ENCODE data around the gene TMEM229B. TPM values are rescaled to one million over a fixed set of nuclear protein-coding genes. Genes with fewer than 3 reads are reported as not detected.

The TMEM229B gene
- total and polyA plus RNA-seq, 4 donors = 0.40 to 2.0 (median 1.6) TPM

DNA sequence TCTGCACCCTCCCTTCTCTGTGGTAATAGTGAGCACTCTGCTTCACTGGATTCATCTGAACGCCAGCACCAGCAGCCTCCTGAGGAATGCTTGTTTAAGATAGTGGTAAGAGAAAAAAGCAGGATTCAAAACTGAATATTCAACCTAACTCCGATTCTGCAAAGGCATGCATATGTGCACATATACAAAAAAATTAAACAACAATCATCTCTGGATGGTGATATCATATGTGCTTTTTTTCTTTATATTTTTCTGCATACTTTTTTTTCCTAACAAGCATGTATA lies 9.8 kb downstream of the TMEM229B start:
- Histone ChIP-seq H3K36me3 (ENCODE audit: control insufficient read depth in 4 of 4, insufficient read depth in 3 of 4, low read depth in 1 of 4, low read length in 3 of 4) (no peaks in the 10 kb centered on the region), H3K27me3 (ENCODE audit: control insufficient read depth in 4 of 4, insufficient read depth in 4 of 4, low read length in 3 of 4) (no peaks in the 10 kb centered on the region), H3K27ac (ENCODE audit: low read depth in 1 of 2, low read length in 2 of 2) (no peak overlapping the region), H3K9me3 (ENCODE audit: control insufficient read depth in 4 of 4, low read length in 3 of 4) (no peaks in the 10 kb centered on the region), H3K4me1 (ENCODE audit: control insufficient read depth in 4 of 4, insufficient read depth in 4 of 4, low read length in 3 of 4) (peaks cover 0 to under 1% (median 0%) of the 10 kb centered on the region in 4 donors), H3K4me3 (ENCODE audit: low read depth in 1 of 3, low read length in 3 of 3) (no peak overlapping the region), H3K9ac (ENCODE audit: low read depth in 1 of 2, low read length in 2 of 2) (no peak overlapping the region)
- DNase-seq (ENCODE audit: low spot score) = no peak
- 92% methylated on average over 2 of the region's 2 CpGs for WGBS
- no peak for TF ChIP-seq HNF4G (IDR thresholded peaks at IDR 0.05)
- no peak for TF ChIP-seq FOXA1 (IDR thresholded peaks at IDR 0.05)
- no peak for TF ChIP-seq TAF1 (conservative IDR thresholded peaks at IDR 0.05)
- TF ChIP-seq, protein P1, sequence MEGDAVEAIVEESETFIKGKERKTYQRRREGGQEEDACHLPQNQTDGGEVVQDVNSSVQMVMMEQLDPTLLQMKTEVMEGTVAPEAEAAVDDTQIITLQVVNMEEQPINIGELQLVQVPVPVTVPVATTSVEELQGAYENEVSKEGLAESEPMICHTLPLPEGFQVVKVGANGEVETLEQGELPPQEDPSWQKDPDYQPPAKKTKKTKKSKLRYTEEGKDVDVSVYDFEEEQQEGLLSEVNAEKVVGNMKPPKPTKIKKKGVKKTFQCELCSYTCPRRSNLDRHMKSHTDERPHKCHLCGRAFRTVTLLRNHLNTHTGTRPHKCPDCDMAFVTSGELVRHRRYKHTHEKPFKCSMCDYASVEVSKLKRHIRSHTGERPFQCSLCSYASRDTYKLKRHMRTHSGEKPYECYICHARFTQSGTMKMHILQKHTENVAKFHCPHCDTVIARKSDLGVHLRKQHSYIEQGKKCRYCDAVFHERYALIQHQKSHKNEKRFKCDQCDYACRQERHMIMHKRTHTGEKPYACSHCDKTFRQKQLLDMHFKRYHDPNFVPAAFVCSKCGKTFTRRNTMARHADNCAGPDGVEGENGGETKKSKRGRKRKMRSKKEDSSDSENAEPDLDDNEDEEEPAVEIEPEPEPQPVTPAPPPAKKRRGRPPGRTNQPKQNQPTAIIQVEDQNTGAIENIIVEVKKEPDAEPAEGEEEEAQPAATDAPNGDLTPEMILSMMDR (IDR thresholded peaks at IDR 0.05; ENCODE audit: low read depth, low read length, missing input control) = no peak
- no peak for TF ChIP-seq ATF3 (IDR thresholded peaks at IDR 0.05)
- TF ChIP-seq YY1 (IDR thresholded peaks at IDR 0.05) = no peak
- no peak for TF ChIP-seq EGR1 (IDR thresholded peaks at IDR 0.05; ENCODE audit: low read depth in 2 of 2)
- TF ChIP-seq, protein P2, sequence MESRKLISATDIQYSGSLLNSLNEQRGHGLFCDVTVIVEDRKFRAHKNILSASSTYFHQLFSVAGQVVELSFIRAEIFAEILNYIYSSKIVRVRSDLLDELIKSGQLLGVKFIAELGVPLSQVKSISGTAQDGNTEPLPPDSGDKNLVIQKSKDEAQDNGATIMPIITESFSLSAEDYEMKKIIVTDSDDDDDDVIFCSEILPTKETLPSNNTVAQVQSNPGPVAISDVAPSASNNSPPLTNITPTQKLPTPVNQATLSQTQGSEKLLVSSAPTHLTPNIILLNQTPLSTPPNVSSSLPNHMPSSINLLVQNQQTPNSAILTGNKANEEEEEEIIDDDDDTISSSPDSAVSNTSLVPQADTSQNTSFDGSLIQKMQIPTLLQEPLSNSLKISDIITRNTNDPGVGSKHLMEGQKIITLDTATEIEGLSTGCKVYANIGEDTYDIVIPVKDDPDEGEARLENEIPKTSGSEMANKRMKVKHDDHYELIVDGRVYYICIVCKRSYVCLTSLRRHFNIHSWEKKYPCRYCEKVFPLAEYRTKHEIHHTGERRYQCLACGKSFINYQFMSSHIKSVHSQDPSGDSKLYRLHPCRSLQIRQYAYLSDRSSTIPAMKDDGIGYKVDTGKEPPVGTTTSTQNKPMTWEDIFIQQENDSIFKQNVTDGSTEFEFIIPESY (IDR thresholded peaks at IDR 0.05) = no peak
- no peak for TF ChIP-seq RXRA (IDR thresholded peaks at IDR 0.05)
- no peak for TF ChIP-seq MAX (IDR thresholded peaks at IDR 0.05)
- TF ChIP-seq JUND (IDR thresholded peaks at IDR 0.05) = no peak
- TF ChIP-seq GABPA (IDR thresholded peaks at IDR 0.05 in 1 of 2, conservative IDR thresholded peaks at IDR 0.05 in 1 of 2) = no peak
- TF ChIP-seq HNF4A (conservative IDR thresholded peaks at IDR 0.05) = no peak
- no peak for TF ChIP-seq RAD21 (IDR thresholded peaks at IDR 0.05)
- TF ChIP-seq, protein P3, sequence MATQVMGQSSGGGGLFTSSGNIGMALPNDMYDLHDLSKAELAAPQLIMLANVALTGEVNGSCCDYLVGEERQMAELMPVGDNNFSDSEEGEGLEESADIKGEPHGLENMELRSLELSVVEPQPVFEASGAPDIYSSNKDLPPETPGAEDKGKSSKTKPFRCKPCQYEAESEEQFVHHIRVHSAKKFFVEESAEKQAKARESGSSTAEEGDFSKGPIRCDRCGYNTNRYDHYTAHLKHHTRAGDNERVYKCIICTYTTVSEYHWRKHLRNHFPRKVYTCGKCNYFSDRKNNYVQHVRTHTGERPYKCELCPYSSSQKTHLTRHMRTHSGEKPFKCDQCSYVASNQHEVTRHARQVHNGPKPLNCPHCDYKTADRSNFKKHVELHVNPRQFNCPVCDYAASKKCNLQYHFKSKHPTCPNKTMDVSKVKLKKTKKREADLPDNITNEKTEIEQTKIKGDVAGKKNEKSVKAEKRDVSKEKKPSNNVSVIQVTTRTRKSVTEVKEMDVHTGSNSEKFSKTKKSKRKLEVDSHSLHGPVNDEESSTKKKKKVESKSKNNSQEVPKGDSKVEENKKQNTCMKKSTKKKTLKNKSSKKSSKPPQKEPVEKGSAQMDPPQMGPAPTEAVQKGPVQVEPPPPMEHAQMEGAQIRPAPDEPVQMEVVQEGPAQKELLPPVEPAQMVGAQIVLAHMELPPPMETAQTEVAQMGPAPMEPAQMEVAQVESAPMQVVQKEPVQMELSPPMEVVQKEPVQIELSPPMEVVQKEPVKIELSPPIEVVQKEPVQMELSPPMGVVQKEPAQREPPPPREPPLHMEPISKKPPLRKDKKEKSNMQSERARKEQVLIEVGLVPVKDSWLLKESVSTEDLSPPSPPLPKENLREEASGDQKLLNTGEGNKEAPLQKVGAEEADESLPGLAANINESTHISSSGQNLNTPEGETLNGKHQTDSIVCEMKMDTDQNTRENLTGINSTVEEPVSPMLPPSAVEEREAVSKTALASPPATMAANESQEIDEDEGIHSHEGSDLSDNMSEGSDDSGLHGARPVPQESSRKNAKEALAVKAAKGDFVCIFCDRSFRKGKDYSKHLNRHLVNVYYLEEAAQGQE (IDR thresholded peaks at IDR 0.05) = no peak
- TF ChIP-seq FOXA2 (IDR thresholded peaks at IDR 0.05) = no peak
- TF ChIP-seq SP1 (IDR thresholded peaks at IDR 0.05) = no peak

All from liver (tissue), 9 donors.